H9 (cell line): ENCODE data around the gene MARK4. TPM values are rescaled to one million over a fixed set of nuclear protein-coding genes. Genes with fewer than 3 reads are reported as not detected.

Experiments
- DNase-seq: peaks from one replicate; pipeline ENCODE4 v3.0.0-alpha.2; 2017
- H2AFZ ChIP-seq: one replicate; pipeline ENCODE4 v1.6.1; 2013; ENCODE audit warnings: mild to moderate bottlenecking, low read length, control low read depth, moderate library complexity
- H2AK5ac ChIP-seq: 2 replicates; pipeline ENCODE4 v1.6.1; 2013; ENCODE audit warnings: low read length, control low read depth, mixed read lengths; ENCODE audit not compliant: insufficient read length
- H2BK120ac ChIP-seq: one replicate; pipeline ENCODE4 v1.6.1; 2013; ENCODE audit warnings: low read depth, mild to moderate bottlenecking, low read length, control low read depth, inconsistent platforms; ENCODE audit not compliant: poor library complexity, severe bottlenecking
- H2BK12ac ChIP-seq: 2 replicates; pipeline ENCODE4 v1.6.1; 2013; ENCODE audit warnings: low read length, control low read depth, mixed read lengths, low read depth; ENCODE audit not compliant: insufficient read length
- H2BK15ac ChIP-seq: 2 replicates; pipeline ENCODE4 v1.6.1; 2013; ENCODE audit warnings: low read depth, low read length, control low read depth
- H2BK20ac ChIP-seq: one replicate; pipeline ENCODE4 v1.6.1; 2013; ENCODE audit warnings: low read depth, mild to moderate bottlenecking, low read length, control low read depth, inconsistent platforms; ENCODE audit not compliant: poor library complexity, severe bottlenecking
- H2BK5ac ChIP-seq: 2 replicates; pipeline ENCODE4 v1.6.1; 2013; ENCODE audit warnings: low read length, control low read depth, mixed read lengths; ENCODE audit not compliant: insufficient read length
- H3K14ac ChIP-seq: 2 replicates; pipeline ENCODE4 v1.6.1; 2013; ENCODE audit warnings: low read length, control low read depth; ENCODE audit not compliant: insufficient read depth
- H3K18ac ChIP-seq: 2 replicates; pipeline ENCODE4 v1.6.1; 2013; ENCODE audit warnings: low read depth, mild to moderate bottlenecking, mixed read lengths, low read length, control low read depth; ENCODE audit not compliant: insufficient read length
- H3K23ac ChIP-seq: 2 replicates; pipeline ENCODE4 v1.6.1; 2013; ENCODE audit warnings: low read length, control low read depth, mixed read lengths, low read depth; ENCODE audit not compliant: insufficient read length
- H3K23me2 ChIP-seq: 2 replicates; pipeline ENCODE4 v1.6.1; 2013; ENCODE audit warnings: low read depth, mild to moderate bottlenecking, mixed read lengths, low read length, control low read depth; ENCODE audit not compliant: insufficient read length, poor library complexity, severe bottlenecking
- H3K27ac ChIP-seq: 2 replicates; pipeline ENCODE4 v1.5.1; 2013; ENCODE audit warnings: low read length, control low read depth, mixed read lengths, low read depth; ENCODE audit not compliant: insufficient read length
- H3K27me3 ChIP-seq: 2 replicates; pipeline ENCODE4 v1.6.1; 2013; ENCODE audit warnings: low read length, control low read depth, inconsistent platforms; ENCODE audit not compliant: insufficient read depth
- H3K4ac ChIP-seq: 2 replicates; pipeline ENCODE4 v1.6.1; 2013; ENCODE audit warnings: low read depth, mild to moderate bottlenecking, control low read depth, inconsistent platforms, low read length, moderate library complexity
- H3K4me1 ChIP-seq: 2 replicates; pipeline ENCODE4 v1.6.1; 2013; ENCODE audit warnings: low read length, control low read depth, inconsistent platforms; ENCODE audit not compliant: insufficient read depth
- H3K4me2 ChIP-seq: 2 replicates; pipeline ENCODE4 v1.6.1; 2013; ENCODE audit warnings: low read length, control low read depth, mixed read lengths; ENCODE audit not compliant: insufficient read length, insufficient read depth
- H3K56ac ChIP-seq: 2 replicates; pipeline ENCODE4 v1.6.1; 2013; ENCODE audit warnings: low read depth, mild to moderate bottlenecking, mixed read lengths, low read length, control low read depth; ENCODE audit not compliant: insufficient read length
- H3K79me1 ChIP-seq: 2 replicates; pipeline ENCODE4 v1.6.1; 2013; ENCODE audit warnings: low read depth, mild to moderate bottlenecking, moderate library complexity, low read length, control low read depth, inconsistent platforms; ENCODE audit not compliant: insufficient read depth, poor library complexity, severe bottlenecking
- H3K79me2 ChIP-seq: 2 replicates; pipeline ENCODE4 v1.6.1; 2013; ENCODE audit warnings: low read length, control low read depth, inconsistent platforms; ENCODE audit not compliant: insufficient read depth
- H3K9ac ChIP-seq: 2 replicates; pipeline ENCODE4 v1.6.1; 2013; ENCODE audit warnings: low read length, control low read depth, mixed read lengths; ENCODE audit not compliant: insufficient read length; ENCODE audit errors: extremely low read depth
- H3K9me3 ChIP-seq: one replicate; pipeline ENCODE4 v1.6.1; 2013; ENCODE audit warnings: low read depth, low read length, inconsistent platforms; ENCODE audit not compliant: control insufficient read depth
- H3T11ph ChIP-seq: one replicate; pipeline ENCODE4 v1.6.1; 2013; ENCODE audit warnings: mild to moderate bottlenecking, low read length, control low read depth, inconsistent platforms
- H4K20me1 ChIP-seq: one replicate; pipeline ENCODE4 v1.6.1; 2013; ENCODE audit not compliant: control insufficient read depth, insufficient read length, insufficient read depth
- H4K5ac ChIP-seq: 2 replicates; pipeline ENCODE4 v1.6.1; 2013; ENCODE audit warnings: low read depth, mild to moderate bottlenecking, mixed read lengths, low read length, control low read depth; ENCODE audit not compliant: insufficient read length
- H4K8ac ChIP-seq: replicated peaks from 2 replicates; pipeline ENCODE4 v1.6.1; 2013; ENCODE audit warnings: low read length, control low read depth, mixed read lengths, low read depth; ENCODE audit not compliant: insufficient read length
- H4K91ac ChIP-seq: 2 replicates; pipeline ENCODE4 v1.6.1; 2013; ENCODE audit warnings: low read depth, mild to moderate bottlenecking, moderate library complexity, mixed read lengths, low read length, control low read depth; ENCODE audit not compliant: insufficient read length
- H3K27ac Mint-ChIP-seq, 3 experiments: 2 replicates in 2 of 3; 3 replicates in 1 of 3; pipeline ENCODE4 v1.8.0; 2020 to 2021; ENCODE audit warnings: mixed read lengths in 3 of 3, mild to moderate bottlenecking in 1 of 3, moderate library complexity in 1 of 3
- H3K27me3 Mint-ChIP-seq: 2 replicates; pipeline ENCODE4 v1.8.0; 2021; ENCODE audit warnings: low read depth, mild to moderate bottlenecking, moderate library complexity, mixed read lengths
- H3K36me3 Mint-ChIP-seq, 3 experiments: 2 replicates in 2 of 3; 3 replicates in 1 of 3; pipeline ENCODE4 v1.8.0; 2020 to 2021; ENCODE audit warnings: low read depth in 3 of 3, mixed read lengths in 3 of 3; ENCODE audit not compliant: insufficient read depth in 1 of 3
- H3K4me1 Mint-ChIP-seq, 2 experiments: 2 replicates each; pipeline ENCODE4 v1.8.0; 2020; ENCODE audit warnings: mixed read lengths in 2 of 2
- H3K4me3 Mint-ChIP-seq, 2 experiments: 2 replicates in 1 of 2; 3 replicates in 1 of 2; pipeline ENCODE4 v1.8.0; 2020 to 2021; ENCODE audit warnings: mild to moderate bottlenecking in 2 of 2, mixed read lengths in 2 of 2, moderate library complexity in 1 of 2
- H3K9me3 Mint-ChIP-seq, 2 experiments: 2 replicates in 1 of 2; 3 replicates in 1 of 2; pipeline ENCODE4 v1.8.0; 2020; ENCODE audit warnings: mild to moderate bottlenecking in 2 of 2, mixed read lengths in 2 of 2, moderate library complexity in 1 of 2
- CTCF ChIP-seq: fragments of 200-600 bp; sonication (generic); conservative IDR thresholded peaks from 3 replicates; pipeline ENCODE4 v1.8.0; 2021; ENCODE audit warnings: antibody characterized with exemption, mild to moderate bottlenecking
- WGBS: extraction: QIAGEN DNeasy Blood & Tissue Kit; methylation state at CpG from one replicate; pipeline ENCODE4 v1.1.7; 2013; ENCODE audit warnings: missing lambda C conversion rate, low lambda C conversion rate, mixed read lengths; ENCODE audit not compliant: insufficient read length; ENCODE audit errors: extremely low coverage; 5-methylcytosine and 5-hydroxymethylcytosine counted together
- total RNA-seq: library from RNA; stranded (reverse); gene quantifications from 2 replicates; pipeline ENCODE4 v1.2.1, GENCODE V29; 2021

MARK4 gene
- total RNA-seq, 1 experiment from 2014 or later, result 44.7 TPM

- TF ChIP-seq CTCF, result no peak
- no peak overlapping the region for H3K14ac ChIP-seq
- peaks cover 14% of the 10 kb centered on the region; the same call in 1 of the 2 replicates for H3K27me3 ChIP-seq
- no peaks in the 10 kb centered on the region; a peak in 2 of 7 replicates for H3K36me3 Mint-ChIP-seq
- H2BK20ac ChIP-seq, result no peak overlapping the region
- H3K79me2 ChIP-seq, result no peaks in the 10 kb centered on the region
- no peak overlapping the region for H4K5ac ChIP-seq
- peaks cover 0 to 5% of the 10 kb centered on the region in 2 experiments; a peak in 2 of 5 replicates for H3K9me3 Mint-ChIP-seq
- H2BK15ac ChIP-seq, result no peak overlapping the region
- WGBS, result no CpG with 5 or more reads among the region's 35 CpGs
- H3K18ac ChIP-seq, result no peak overlapping the region
- no peak overlapping the region for H2BK12ac ChIP-seq
- no peak overlapping the region for H3K56ac ChIP-seq
- no peak overlapping the region for H4K91ac ChIP-seq
- no peak overlapping the region for H3K9ac ChIP-seq
- no peaks in the 10 kb centered on the region for H3K79me1 ChIP-seq
- peak; percentile 67 for DNase-seq
- no peak overlapping the region for H3K27ac Mint-ChIP-seq
- H3K23me2 ChIP-seq, result peaks cover 14% of the 10 kb centered on the region
- H3K4ac ChIP-seq, result no peak overlapping the region
- H4K8ac ChIP-seq, result no peak overlapping the region
- H3K27ac ChIP-seq, result no peak overlapping the region
- no peaks in the 10 kb centered on the region for H3K4me1 ChIP-seq
- peak overlapping the region; percentile 14 for H3K4me2 ChIP-seq
- H3T11ph ChIP-seq, result no peak overlapping the region
- H2BK5ac ChIP-seq, result no peak overlapping the region
- H2BK120ac ChIP-seq, result no peak overlapping the region
- H3K23ac ChIP-seq, result no peak overlapping the region
- H2AFZ ChIP-seq, result no peak overlapping the region
- H4K20me1 ChIP-seq, result no peaks in the 10 kb centered on the region
- H2AK5ac ChIP-seq, result no peak overlapping the region
- peak overlapping the region; percentile 67 to 78 for H3K4me3 Mint-ChIP-seq
- peaks cover 82% of the 10 kb centered on the region for H3K27me3 Mint-ChIP-seq
- peaks cover 12 to 23% of the 10 kb centered on the region in 2 experiments for H3K4me1 Mint-ChIP-seq
- H3K9me3 ChIP-seq, result no peaks in the 10 kb centered on the region
Measured at GRCh38 chr19:45215391-45216191, 35.5 kb upstream of the MARK4 start.
